Activated T-helper 17 cell treated with anti-CD3 and anti-CD28 coated beads, Interleukin-2, amount 50 U/mL, for 72 hours (primary cell): ENCODE results near the gene HDAC4. TPM values are rescaled to one million over a fixed set of nuclear protein-coding genes. Genes with fewer than 3 reads are reported as not detected.

Source experiments
- ATAC-seq: fragments of 150-1000 bp; cut with Tn5 transposase; replicated peaks from 2 replicates; pipeline ENCODE4 v1.10.0; 2021; ENCODE audit warnings: mild to moderate bottlenecking, moderate library complexity
- H3K27ac Mint-ChIP-seq: one replicate; pipeline ENCODE4 v1.8.0; 2022; ENCODE audit warnings: mixed read lengths
- H3K27me3 Mint-ChIP-seq: one replicate; pipeline ENCODE4 v1.8.0; 2022; ENCODE audit warnings: mixed read lengths
- H3K36me3 Mint-ChIP-seq: one replicate; pipeline ENCODE4 v1.8.0; 2022; ENCODE audit warnings: low read depth, mild to moderate bottlenecking, mixed read lengths
- H3K4me1 Mint-ChIP-seq: one replicate; pipeline ENCODE4 v1.8.0; 2022; ENCODE audit warnings: mixed read lengths
- H3K4me3 Mint-ChIP-seq: one replicate; pipeline ENCODE4 v1.8.0; 2022; ENCODE audit warnings: mild to moderate bottlenecking, mixed read lengths
- H3K9me3 Mint-ChIP-seq: one replicate; pipeline ENCODE4 v1.8.0; 2022; ENCODE audit warnings: mixed read lengths
- total RNA-seq, 2 donors: library from RNA; stranded (reverse); gene quantifications; one replicate each; pipeline ENCODE4 v1.2.3, GENCODE V29; 2022

Gene HDAC4
- total RNA-seq, 2 donors from 2014 or later: 34.3 to 52.9 TPM

DNA sequence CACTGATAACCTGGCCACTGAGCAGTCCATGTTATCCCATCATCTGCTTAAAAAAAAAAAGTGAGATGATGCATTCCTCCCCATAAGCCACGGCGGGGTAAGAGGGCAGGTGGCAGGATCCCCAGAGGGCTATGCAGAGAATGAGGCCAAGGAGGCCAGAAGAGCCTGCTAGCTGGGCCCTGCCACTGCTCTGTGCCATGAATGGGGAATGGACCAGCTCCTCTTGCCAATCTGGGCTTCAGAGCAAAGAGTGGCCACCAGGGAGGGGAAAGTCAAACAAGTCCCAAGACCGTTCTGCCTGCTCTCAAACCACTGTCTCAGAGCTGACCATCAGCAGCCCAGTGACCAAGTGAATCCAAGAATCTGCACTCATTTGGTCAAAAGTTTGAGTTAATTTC, 350.6 kb downstream of the HDAC4 start:
- Mint-ChIP-seq H3K27ac (no peak overlapping the region), H3K36me3 (peaks cover 38% of the 10 kb centered on the region), H3K4me3 (no peak overlapping the region), H3K27me3 (no peaks in the 10 kb centered on the region), H3K4me1 (no peaks in the 10 kb centered on the region), H3K9me3 (no peaks in the 10 kb centered on the region)
- no peak for ATAC-seq

DNA sequence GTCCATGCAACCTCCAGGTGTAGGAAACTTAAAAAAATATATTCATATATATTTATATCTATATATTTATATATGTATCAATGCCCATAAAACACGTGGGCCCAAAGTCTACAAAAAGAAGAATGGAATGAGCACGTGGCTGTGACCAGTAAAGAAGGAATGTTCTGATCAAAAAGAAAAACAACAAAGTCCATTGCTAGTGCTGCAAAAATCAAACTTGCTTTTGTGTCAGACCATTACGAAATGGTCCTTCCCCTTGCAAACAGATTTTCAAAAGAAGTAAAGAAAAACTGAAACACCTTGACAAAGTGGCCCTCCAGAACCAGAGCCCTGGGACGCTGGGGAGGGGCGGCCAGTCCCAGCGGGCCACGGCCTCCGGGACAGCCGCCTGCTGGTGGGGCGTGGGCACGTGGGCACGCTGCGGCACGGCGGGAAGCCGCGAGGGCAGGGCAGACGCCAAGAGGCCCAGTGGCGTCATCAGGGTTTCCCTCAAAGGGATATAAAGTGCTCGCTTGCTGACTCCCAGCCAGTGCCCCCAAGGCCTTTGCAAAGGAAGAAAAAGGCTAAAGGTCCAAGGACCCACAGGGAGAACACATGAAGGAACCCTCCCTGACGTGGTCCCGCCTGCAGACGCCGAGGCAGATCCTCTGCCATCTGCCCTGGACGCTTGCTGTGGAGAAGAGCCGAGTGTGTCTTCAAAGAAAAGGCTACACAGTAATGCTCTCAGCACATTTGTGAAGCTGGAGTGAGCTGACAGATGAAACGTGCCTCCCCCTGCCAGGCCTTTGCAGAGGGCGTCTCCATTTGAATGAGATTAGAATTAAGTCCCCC, 351.2 kb downstream of the HDAC4 start:
- Mint-ChIP-seq H3K9me3 (no peaks in the 10 kb centered on the region), H3K27me3 (no peaks in the 10 kb centered on the region), H3K27ac (no peak overlapping the region), H3K36me3 (peaks cover 32% of the 10 kb centered on the region), H3K4me3 (no peak overlapping the region), H3K4me1 (no peaks in the 10 kb centered on the region)
- ATAC-seq: no peak

- Mint-ChIP-seq H3K27me3 (no peaks in the 10 kb centered on the region), H3K36me3 (peaks cover 23% of the 10 kb centered on the region), H3K4me3 (no peak overlapping the region), H3K4me1 (no peaks in the 10 kb centered on the region), H3K9me3 (no peaks in the 10 kb centered on the region), H3K27ac (no peak overlapping the region)
- ATAC-seq: no peak
Measured at GRCh38 chr2:239048736-239049135, 352.1 kb downstream of the HDAC4 start.

DNA sequence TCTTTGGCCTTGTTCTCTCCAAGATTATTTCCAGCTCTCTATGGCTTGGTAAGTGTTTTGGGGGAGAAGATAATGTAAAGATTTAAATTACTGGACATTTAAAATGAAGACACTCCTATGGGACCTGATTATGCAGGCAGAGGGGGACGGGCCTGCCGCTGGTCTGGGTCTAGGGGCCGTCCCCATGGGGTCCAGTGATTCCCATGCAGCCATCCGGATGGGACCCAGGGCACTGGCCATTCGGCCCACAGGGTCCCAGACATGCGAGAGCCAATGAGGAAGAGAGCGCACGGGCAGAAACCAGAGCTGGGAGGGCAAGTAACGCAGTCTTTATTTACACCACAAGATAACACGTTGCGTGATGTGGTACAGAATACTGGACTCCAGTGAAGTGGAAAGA, 353.0 kb downstream of the HDAC4 start:
- Mint-ChIP-seq H3K4me1 (no peaks in the 10 kb centered on the region), H3K4me3 (no peak overlapping the region), H3K9me3 (no peaks in the 10 kb centered on the region), H3K27me3 (no peaks in the 10 kb centered on the region), H3K36me3 (peaks cover 14% of the 10 kb centered on the region), H3K27ac (no peak overlapping the region)
- no peak for ATAC-seq

- Mint-ChIP-seq H3K27ac (no peak overlapping the region), H3K4me1 (no peaks in the 10 kb centered on the region)
Measured at GRCh38 chr2:239047420-239047819, 353.4 kb downstream of the HDAC4 start.

DNA sequence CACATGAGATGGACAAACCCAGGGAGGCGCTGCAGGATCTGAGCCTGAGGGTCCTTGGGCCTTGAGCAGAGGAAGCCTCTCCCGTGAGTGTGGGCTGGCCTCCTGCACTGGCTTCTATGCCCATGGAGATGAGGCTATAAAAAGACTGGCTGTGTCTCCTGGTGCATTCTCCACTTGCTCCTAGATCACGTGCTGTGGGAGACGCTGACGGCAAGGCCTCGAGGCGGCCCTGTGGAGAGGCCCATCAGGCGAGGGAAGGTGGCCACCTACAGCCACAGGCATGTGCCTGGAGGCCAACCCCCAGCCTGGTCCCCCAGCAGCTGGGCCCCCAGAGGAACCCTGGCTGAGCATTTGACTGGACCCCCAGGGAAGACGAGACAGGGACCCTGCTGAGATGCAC, 354.0 kb downstream of the HDAC4 start:
- Mint-ChIP-seq H3K4me3 (no peak overlapping the region), H3K27me3 (no peaks in the 10 kb centered on the region), H3K27ac (no peak overlapping the region), H3K4me1 (no peaks in the 10 kb centered on the region), H3K9me3 (no peaks in the 10 kb centered on the region), H3K36me3 (peaks cover 4% of the 10 kb centered on the region)
- no peak for ATAC-seq

More at GRCh38 chr2:239047420-239047819, 353.4 kb downstream of the HDAC4 start:
- no peak for ATAC-seq
- no peak overlapping the region for H3K4me3 Mint-ChIP-seq
- H3K36me3 Mint-ChIP-seq: peaks cover 10% of the 10 kb centered on the region
- H3K27me3 Mint-ChIP-seq: no peaks in the 10 kb centered on the region
- no peaks in the 10 kb centered on the region for H3K9me3 Mint-ChIP-seq

GRCh38 chr2:239044336-239044735, 356.5 kb downstream of the HDAC4 start:
- Mint-ChIP-seq H3K4me1 (no peaks in the 10 kb centered on the region), H3K27me3 (no peaks in the 10 kb centered on the region), H3K9me3 (no peaks in the 10 kb centered on the region)

GRCh38 chr2:239043326-239043725, 357.5 kb downstream of the HDAC4 start:
- H3K9me3 Mint-ChIP-seq: no peaks in the 10 kb centered on the region
- peaks cover 4% of the 10 kb centered on the region for H3K36me3 Mint-ChIP-seq
- no peak overlapping the region for H3K27ac Mint-ChIP-seq
- H3K27me3 Mint-ChIP-seq: no peaks in the 10 kb centered on the region
- H3K4me1 Mint-ChIP-seq: no peaks in the 10 kb centered on the region
- ATAC-seq: no peak
- H3K4me3 Mint-ChIP-seq: no peak overlapping the region

More at GRCh38 chr2:239044336-239044735, 356.5 kb downstream of the HDAC4 start:
- no peak for ATAC-seq
- H3K4me3 Mint-ChIP-seq: no peak overlapping the region
- no peak overlapping the region for H3K27ac Mint-ChIP-seq
- H3K36me3 Mint-ChIP-seq: peaks cover 4% of the 10 kb centered on the region

DNA sequence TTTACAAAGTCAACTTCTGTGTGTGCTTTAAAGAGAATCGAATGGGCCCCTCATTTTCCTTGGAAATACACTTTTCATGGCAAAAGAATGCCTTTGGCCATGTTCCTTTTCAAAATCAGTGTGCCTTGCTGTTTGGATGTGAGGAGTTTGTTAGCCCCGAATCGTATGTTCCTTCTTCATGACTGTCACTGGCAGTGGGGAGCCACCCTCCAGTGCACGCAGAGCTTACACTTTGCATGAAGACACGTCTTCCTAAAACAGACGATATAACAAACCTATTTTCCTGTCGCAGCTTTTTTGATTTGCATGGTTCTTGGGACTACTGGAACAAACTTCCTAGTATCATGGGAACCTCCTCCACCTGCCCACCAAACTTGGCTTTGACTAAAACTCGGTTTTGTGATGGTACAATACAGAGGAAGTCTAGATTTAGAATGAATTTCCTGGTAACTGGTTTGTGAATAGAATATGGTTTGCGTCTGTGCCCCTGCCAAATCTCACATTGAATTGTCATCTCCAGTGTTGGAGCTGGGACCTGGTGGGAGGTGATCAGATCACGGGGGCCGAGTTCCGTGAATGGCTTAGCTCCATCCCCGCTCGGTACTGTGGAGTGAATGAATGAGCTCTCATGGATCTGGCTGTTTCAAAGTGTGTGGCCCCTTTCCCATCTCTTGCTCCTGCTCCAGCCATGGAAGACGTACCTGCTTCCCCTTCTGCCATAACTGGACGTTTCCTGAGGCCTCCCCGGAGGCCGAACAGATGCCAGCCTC, 358.1 kb downstream of the HDAC4 start:
- no peaks in the 10 kb centered on the region for H3K4me1 Mint-ChIP-seq
- H3K27ac Mint-ChIP-seq: no peak overlapping the region
- ATAC-seq: no peak
- H3K27me3 Mint-ChIP-seq: no peaks in the 10 kb centered on the region
- H3K9me3 Mint-ChIP-seq: no peaks in the 10 kb centered on the region
- H3K36me3 Mint-ChIP-seq: no peaks in the 10 kb centered on the region
- H3K4me3 Mint-ChIP-seq: no peak overlapping the region

GRCh38 chr2:239042046-239042445, 358.8 kb downstream of the HDAC4 start:
- Mint-ChIP-seq H3K4me3 (no peak overlapping the region), H3K27ac (peak overlapping the region; percentile 50), H3K9me3 (no peaks in the 10 kb centered on the region), H3K4me1 (no peaks in the 10 kb centered on the region), H3K36me3 (no peaks in the 10 kb centered on the region), H3K27me3 (no peaks in the 10 kb centered on the region)
- ATAC-seq: no peak

DNA sequence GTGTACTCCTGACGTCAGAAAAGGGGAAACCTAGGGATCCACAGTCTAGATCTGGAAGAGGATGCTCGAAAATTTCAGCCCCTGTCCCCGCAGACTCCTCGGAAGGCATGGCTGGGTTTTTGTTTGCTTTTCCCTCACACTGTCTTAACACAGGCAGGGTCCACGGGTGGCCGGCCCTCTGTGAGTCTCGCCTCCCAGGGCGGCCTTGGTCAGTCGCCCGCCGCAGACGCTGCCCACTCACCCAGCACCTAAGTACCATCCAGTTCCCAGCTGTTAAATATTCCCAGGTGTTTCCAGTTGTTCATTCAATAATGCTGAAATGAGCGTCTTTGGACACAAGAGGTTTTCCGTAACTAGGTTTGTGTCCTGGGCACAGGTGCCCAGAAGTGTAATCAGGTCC, 359.8 kb downstream of the HDAC4 start:
- ATAC-seq: no peak
- no peaks in the 10 kb centered on the region for H3K9me3 Mint-ChIP-seq
- H3K27me3 Mint-ChIP-seq: no peaks in the 10 kb centered on the region

DNA sequence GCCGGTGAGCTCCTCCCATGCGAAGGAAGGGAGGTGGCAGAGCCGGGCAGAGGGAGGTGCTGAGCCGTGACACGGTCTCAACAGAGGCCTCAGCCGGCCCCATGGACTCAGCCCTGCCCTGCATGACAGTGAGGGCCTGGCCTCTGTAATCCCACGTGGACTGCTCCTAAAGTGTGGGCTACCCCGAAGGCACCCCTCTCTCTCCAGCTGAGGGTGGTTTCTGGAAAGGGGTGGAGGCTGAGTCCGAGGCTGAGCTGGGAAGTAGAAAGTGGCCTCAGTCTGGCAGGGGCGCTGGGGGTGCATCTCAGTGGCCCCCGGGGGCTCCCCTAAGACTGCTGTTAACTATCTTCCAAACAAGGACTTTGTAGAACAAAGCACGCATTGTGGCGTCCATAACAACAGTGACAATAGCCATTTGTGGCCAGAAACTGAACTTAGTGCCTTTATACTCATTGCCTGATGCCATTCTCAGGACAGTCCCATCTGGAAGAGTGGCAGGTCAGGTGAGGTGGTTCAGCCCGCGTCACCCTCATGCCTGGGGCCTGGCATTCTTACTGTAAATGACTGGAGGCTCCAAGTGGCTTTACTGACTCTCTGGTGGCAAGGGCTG, 360.6 kb downstream of the HDAC4 start:
- Mint-ChIP-seq H3K4me3 (no peak overlapping the region), H3K36me3 (no peaks in the 10 kb centered on the region), H3K9me3 (no peaks in the 10 kb centered on the region), H3K27me3 (no peaks in the 10 kb centered on the region), H3K27ac (no peak overlapping the region), H3K4me1 (no peaks in the 10 kb centered on the region)
- ATAC-seq: no peak

More for the DNA sequence above, 359.8 kb downstream of the HDAC4 start:
- no peaks in the 10 kb centered on the region for H3K36me3 Mint-ChIP-seq
- H3K4me1 Mint-ChIP-seq: no peaks in the 10 kb centered on the region
- peak overlapping the region; percentile 50 for H3K27ac Mint-ChIP-seq
- H3K4me3 Mint-ChIP-seq: no peak overlapping the region

DNA sequence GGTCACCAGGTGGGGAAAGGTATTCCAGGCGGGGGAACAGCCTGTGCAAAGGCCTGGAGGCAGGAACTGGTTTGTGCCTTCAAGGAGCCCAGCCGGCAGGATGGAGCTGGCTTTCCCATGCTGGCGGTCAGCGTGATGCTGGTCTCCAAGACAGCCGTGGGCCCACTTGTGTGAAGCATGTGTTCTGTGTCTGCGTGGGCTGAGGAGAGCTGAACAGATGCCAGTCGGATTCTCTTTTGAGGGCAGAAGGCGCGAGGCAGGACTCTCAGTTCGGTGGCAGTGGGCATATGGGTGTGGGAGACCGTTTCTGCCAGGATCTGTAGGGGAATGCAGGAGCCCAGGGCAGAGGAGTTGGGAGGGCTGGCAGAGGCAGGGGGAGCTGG, 361.4 kb downstream of the HDAC4 start:
- Mint-ChIP-seq H3K36me3 (no peaks in the 10 kb centered on the region), H3K27ac (no peak overlapping the region), H3K9me3 (no peaks in the 10 kb centered on the region), H3K4me3 (no peak overlapping the region), H3K4me1 (no peaks in the 10 kb centered on the region), H3K27me3 (peaks cover 2% of the 10 kb centered on the region)
- ATAC-seq: no peak

DNA sequence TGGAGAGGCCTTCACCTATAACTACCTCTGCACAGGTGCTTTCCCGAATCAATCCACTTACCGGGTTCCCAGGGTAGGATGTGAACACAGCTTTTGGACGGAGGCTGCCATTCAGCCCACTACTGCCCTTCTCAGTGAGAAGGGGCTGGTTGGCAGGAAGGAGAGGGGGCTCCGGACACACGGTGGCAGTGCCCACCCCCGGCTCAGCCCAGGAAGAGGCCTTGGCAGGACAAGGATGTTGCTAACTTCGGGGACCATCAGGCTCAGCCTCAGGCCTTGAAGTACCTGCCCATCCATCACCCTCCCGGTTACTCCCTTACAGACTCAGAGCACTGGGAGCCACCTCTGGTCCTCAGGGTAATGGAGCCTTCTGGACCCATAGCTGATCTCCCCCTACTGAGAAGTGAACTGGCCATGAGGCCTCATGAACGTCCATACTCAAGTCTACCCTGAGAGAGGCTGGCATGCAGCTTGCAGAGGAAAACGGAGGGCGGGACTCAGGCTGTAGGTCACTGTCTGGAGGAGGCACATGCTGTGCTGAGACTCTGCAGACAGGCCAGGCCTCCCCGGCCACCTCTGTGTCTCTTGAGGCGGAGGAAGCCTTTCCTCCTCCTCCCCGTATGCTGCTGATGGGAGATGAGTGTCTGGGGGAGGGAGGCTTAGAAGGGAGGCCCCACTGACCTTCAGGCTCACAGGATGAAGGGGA, 361.9 kb downstream of the HDAC4 start:
- ATAC-seq: no peak
- Mint-ChIP-seq H3K4me3 (no peak overlapping the region), H3K27me3 (peaks cover 4% of the 10 kb centered on the region)

More for the DNA sequence above, 361.9 kb downstream of the HDAC4 start:
- Mint-ChIP-seq H3K36me3 (no peaks in the 10 kb centered on the region), H3K4me1 (no peaks in the 10 kb centered on the region), H3K27ac (no peak overlapping the region), H3K9me3 (no peaks in the 10 kb centered on the region)
